Measurements from ENCODE around the gene TSNAXIP1.
A peak's percentile ranks its signal among the peaks of the same experiment; 100 is the strongest.

TSNAXIP1 gene

GRCh38 chr16:67773099-67773498 is 33.6 kb upstream of the TSNAXIP1 start:
- peaks cover 31% of the 10 kb centered on the region for H3K36me3 Mint-ChIP-seq (ENCODE audit: insufficient read depth)
- H3K4me3 Mint-ChIP-seq, result no peak overlapping the region
- H3K27ac Mint-ChIP-seq (ENCODE audit: low read depth), result no peak overlapping the region
- DNase-seq (ENCODE audit: low spot score in 2 of 2) (no peak), ATAC-seq (replicated peaks; ENCODE audit: extremely low read depth, poor library complexity, severe bottlenecking) (no peak)
- H3K4me1 Mint-ChIP-seq, result no peaks in the 10 kb centered on the region
- no peaks in the 10 kb centered on the region for H3K27me3 Mint-ChIP-seq
- H3K9me3 Mint-ChIP-seq, result no peaks in the 10 kb centered on the region

- no peak overlapping the region for H3K27ac Mint-ChIP-seq (ENCODE audit: low read depth)
- ATAC-seq (replicated peaks; ENCODE audit: extremely low read depth, poor library complexity, severe bottlenecking) (no peak), DNase-seq (ENCODE audit: low spot score in 2 of 2) (no peak)
- no peak overlapping the region for H3K4me3 Mint-ChIP-seq
- no peaks in the 10 kb centered on the region for H3K4me1 Mint-ChIP-seq
- H3K9me3 Mint-ChIP-seq, result no peaks in the 10 kb centered on the region
- H3K36me3 Mint-ChIP-seq (ENCODE audit: insufficient read depth), result peaks cover 29% of the 10 kb centered on the region
- no peaks in the 10 kb centered on the region for H3K27me3 Mint-ChIP-seq
Measured at GRCh38 chr16:67773569-67774456, 32.9 kb upstream of the TSNAXIP1 start.

GRCh38 chr16:67774457-67774853 is 32.2 kb upstream of the TSNAXIP1 start:
- H3K27ac Mint-ChIP-seq (ENCODE audit: low read depth), result no peak overlapping the region
- no peak overlapping the region for H3K4me3 Mint-ChIP-seq
- H3K36me3 Mint-ChIP-seq (ENCODE audit: insufficient read depth), result peaks cover 29% of the 10 kb centered on the region
- ATAC-seq (replicated peaks; ENCODE audit: extremely low read depth, poor library complexity, severe bottlenecking) (no peak), DNase-seq (ENCODE audit: low spot score in 2 of 2) (no peak)
- H3K4me1 Mint-ChIP-seq, result peaks cover 5% of the 10 kb centered on the region
- no peaks in the 10 kb centered on the region for H3K9me3 Mint-ChIP-seq
- H3K27me3 Mint-ChIP-seq, result no peaks in the 10 kb centered on the region

GRCh38 chr16:67775273-67775672 is 31.4 kb upstream of the TSNAXIP1 start:
- Mint-ChIP-seq H3K4me1 (peaks cover 13% of the 10 kb centered on the region), H3K9me3 (no peaks in the 10 kb centered on the region), H3K27me3 (no peaks in the 10 kb centered on the region), H3K4me3 (no peak overlapping the region), H3K36me3 (ENCODE audit: insufficient read depth) (peaks cover 24% of the 10 kb centered on the region), H3K27ac (ENCODE audit: low read depth) (no peak overlapping the region)
- ATAC-seq (replicated peaks; ENCODE audit: extremely low read depth, poor library complexity, severe bottlenecking) (no peak), DNase-seq (ENCODE audit: low spot score in 2 of 2) (no peak)

GRCh38 chr16:67779256-67780014 is 27.3 kb upstream of the TSNAXIP1 start:
- Mint-ChIP-seq H3K36me3 (ENCODE audit: insufficient read depth) (peaks cover 7% of the 10 kb centered on the region), H3K4me3 (no peak overlapping the region), H3K27me3 (no peaks in the 10 kb centered on the region), H3K27ac (ENCODE audit: low read depth) (no peak overlapping the region), H3K4me1 (peaks cover 27% of the 10 kb centered on the region), H3K9me3 (no peaks in the 10 kb centered on the region)
- DNase-seq (ENCODE audit: low spot score in 2 of 2) (no peak), ATAC-seq (replicated peaks; ENCODE audit: extremely low read depth, poor library complexity, severe bottlenecking) (no peak)

- Mint-ChIP-seq H3K4me1 (peaks cover 27% of the 10 kb centered on the region), H3K36me3 (ENCODE audit: insufficient read depth) (peaks cover 5% of the 10 kb centered on the region), H3K27me3 (no peaks in the 10 kb centered on the region), H3K4me3 (no peak overlapping the region), H3K27ac (ENCODE audit: low read depth) (peak overlapping the region; percentile 85), H3K9me3 (no peaks in the 10 kb centered on the region)
- ATAC-seq (replicated peaks; ENCODE audit: extremely low read depth, poor library complexity, severe bottlenecking), result no peak
- no peak for DNase-seq (ENCODE audit: low spot score in 2 of 2)
Measured at GRCh38 chr16:67780847-67781564, 25.7 kb upstream of the TSNAXIP1 start.

GRCh38 chr16:67781565-67781921 is 25.1 kb upstream of the TSNAXIP1 start:
- Mint-ChIP-seq H3K27me3 (no peaks in the 10 kb centered on the region), H3K4me1 (peaks cover 31% of the 10 kb centered on the region), H3K9me3 (no peaks in the 10 kb centered on the region), H3K27ac (ENCODE audit: low read depth) (peak overlapping the region; percentile 85), H3K36me3 (ENCODE audit: insufficient read depth) (peaks cover 5% of the 10 kb centered on the region), H3K4me3 (no peak overlapping the region)
- DNase-seq (ENCODE audit: low spot score in 2 of 2), result no peak
- peak; percentile 54 for ATAC-seq (replicated peaks; ENCODE audit: extremely low read depth, poor library complexity, severe bottlenecking)

GRCh38 chr16:67782567-67783352 is 23.9 kb upstream of the TSNAXIP1 start:
- no peak for ATAC-seq (replicated peaks; ENCODE audit: extremely low read depth, poor library complexity, severe bottlenecking)
- Mint-ChIP-seq H3K4me3 (no peak overlapping the region), H3K9me3 (no peaks in the 10 kb centered on the region), H3K27ac (ENCODE audit: low read depth) (no peak overlapping the region), H3K36me3 (ENCODE audit: insufficient read depth) (peaks cover 4% of the 10 kb centered on the region), H3K4me1 (peaks cover 32% of the 10 kb centered on the region), H3K27me3 (no peaks in the 10 kb centered on the region)
- DNase-seq (ENCODE audit: low spot score in 2 of 2), result no peak

- Mint-ChIP-seq H3K36me3 (ENCODE audit: insufficient read depth) (peaks cover 4% of the 10 kb centered on the region), H3K27ac (ENCODE audit: low read depth) (no peak overlapping the region), H3K4me3 (no peak overlapping the region), H3K27me3 (no peaks in the 10 kb centered on the region), H3K4me1 (peaks cover 32% of the 10 kb centered on the region), H3K9me3 (no peaks in the 10 kb centered on the region)
- DNase-seq (ENCODE audit: low spot score in 2 of 2) (no peak), ATAC-seq (replicated peaks; ENCODE audit: extremely low read depth, poor library complexity, severe bottlenecking) (no peak)
Measured at GRCh38 chr16:67783353-67783725, 23.4 kb upstream of the TSNAXIP1 start.

- no peak overlapping the region for H3K27ac Mint-ChIP-seq (ENCODE audit: low read depth)
- no peaks in the 10 kb centered on the region for H3K9me3 Mint-ChIP-seq
- peaks cover 3% of the 10 kb centered on the region for H3K36me3 Mint-ChIP-seq (ENCODE audit: insufficient read depth)
- no peak overlapping the region for H3K4me3 Mint-ChIP-seq
- no peaks in the 10 kb centered on the region for H3K27me3 Mint-ChIP-seq
- H3K4me1 Mint-ChIP-seq, result peaks cover 14% of the 10 kb centered on the region
- DNase-seq (ENCODE audit: low spot score in 2 of 2), result no peak
- no peak for ATAC-seq (replicated peaks; ENCODE audit: extremely low read depth, poor library complexity, severe bottlenecking)
Measured at GRCh38 chr16:67786491-67786890, 20.2 kb upstream of the TSNAXIP1 start.

GRCh38 chr16:67790071-67790470 is 16.6 kb upstream of the TSNAXIP1 start:
- ATAC-seq (replicated peaks; ENCODE audit: extremely low read depth, poor library complexity, severe bottlenecking), result no peak
- Mint-ChIP-seq H3K4me1 (peaks cover 9% of the 10 kb centered on the region), H3K36me3 (ENCODE audit: insufficient read depth) (peaks cover 6% of the 10 kb centered on the region), H3K27ac (ENCODE audit: low read depth) (no peak overlapping the region), H3K4me3 (no peak overlapping the region), H3K27me3 (no peaks in the 10 kb centered on the region), H3K9me3 (no peaks in the 10 kb centered on the region)
- no peak for DNase-seq (ENCODE audit: low spot score in 2 of 2)

GRCh38 chr16:67796099-67796718 is 10.5 kb upstream of the TSNAXIP1 start:
- H3K4me3 Mint-ChIP-seq, result no peak overlapping the region
- H3K4me1 Mint-ChIP-seq, result peaks cover 45% of the 10 kb centered on the region
- ATAC-seq (replicated peaks; ENCODE audit: extremely low read depth, poor library complexity, severe bottlenecking), result no peak
- H3K9me3 Mint-ChIP-seq, result no peaks in the 10 kb centered on the region
- no peak overlapping the region for H3K27ac Mint-ChIP-seq (ENCODE audit: low read depth)
- DNase-seq (ENCODE audit: low spot score in 2 of 2), result no peak
- no peaks in the 10 kb centered on the region for H3K27me3 Mint-ChIP-seq
- peaks cover 18% of the 10 kb centered on the region for H3K36me3 Mint-ChIP-seq (ENCODE audit: insufficient read depth)
